Measurements from ENCODE around the gene COQ5. TPM values are rescaled to one million over a fixed set of nuclear protein-coding genes. Genes with fewer than 3 reads are reported as not detected.

COQ5 gene
- total RNA-seq, 1 donor from 2014 or later: 16.2 TPM

- no peaks in the 10 kb centered on the region for H3K9me3 Mint-ChIP-seq (ENCODE audit: low read depth)
- H3K27ac Mint-ChIP-seq (ENCODE audit: unreplicated experiment): peak overlapping the region; percentile 97
- peaks cover 10% of the 10 kb centered on the region for H3K36me3 Mint-ChIP-seq (ENCODE audit: low read depth)
- DNase-seq (ENCODE audit: low spot score): no peak
- no peak for TF ChIP-seq CTCF (IDR thresholded peaks at IDR 0.05)
- H3K4me1 Mint-ChIP-seq (ENCODE audit: low read depth): peaks cover 35% of the 10 kb centered on the region
- no peak overlapping the region for H3K4me3 Mint-ChIP-seq (ENCODE audit: unreplicated experiment)
- no peaks in the 10 kb centered on the region for H3K27me3 Mint-ChIP-seq (ENCODE audit: low read depth)
Observed at GRCh38 chr12:120467439-120467838, 61.5 kb downstream of the COQ5 start.

- H3K9me3 Mint-ChIP-seq (ENCODE audit: low read depth): no peaks in the 10 kb centered on the region
- H3K4me1 Mint-ChIP-seq (ENCODE audit: low read depth): peaks cover 35% of the 10 kb centered on the region
- TF ChIP-seq CTCF (IDR thresholded peaks at IDR 0.05): peak; percentile 81
- H3K27me3 Mint-ChIP-seq (ENCODE audit: low read depth): no peaks in the 10 kb centered on the region
- DNase-seq (ENCODE audit: low spot score): no peak
- H3K36me3 Mint-ChIP-seq (ENCODE audit: low read depth): peaks cover 12% of the 10 kb centered on the region
- H3K4me3 Mint-ChIP-seq (ENCODE audit: unreplicated experiment): no peak overlapping the region
- H3K27ac Mint-ChIP-seq (ENCODE audit: unreplicated experiment): no peak overlapping the region
Observed at GRCh38 chr12:120466560-120467315, 62.2 kb downstream of the COQ5 start.

GRCh38 chr12:120465756-120466155 is 63.2 kb downstream of the COQ5 start:
- peak overlapping the region; percentile 9 for H3K27ac Mint-ChIP-seq (ENCODE audit: unreplicated experiment)
- H3K27me3 Mint-ChIP-seq (ENCODE audit: low read depth): no peaks in the 10 kb centered on the region
- peaks cover 29% of the 10 kb centered on the region for H3K4me1 Mint-ChIP-seq (ENCODE audit: low read depth)
- no peak for TF ChIP-seq CTCF (IDR thresholded peaks at IDR 0.05)
- H3K4me3 Mint-ChIP-seq (ENCODE audit: unreplicated experiment): no peak overlapping the region
- no peak for DNase-seq (ENCODE audit: low spot score)
- H3K9me3 Mint-ChIP-seq (ENCODE audit: low read depth): no peaks in the 10 kb centered on the region
- H3K36me3 Mint-ChIP-seq (ENCODE audit: low read depth): peaks cover 12% of the 10 kb centered on the region

GRCh38 chr12:120463712-120464111 is 65.2 kb downstream of the COQ5 start:
- no peaks in the 10 kb centered on the region for H3K27me3 Mint-ChIP-seq (ENCODE audit: low read depth)
- H3K9me3 Mint-ChIP-seq (ENCODE audit: low read depth): no peaks in the 10 kb centered on the region
- peaks cover 22% of the 10 kb centered on the region for H3K4me1 Mint-ChIP-seq (ENCODE audit: low read depth)
- DNase-seq (ENCODE audit: low spot score): no peak
- H3K4me3 Mint-ChIP-seq (ENCODE audit: unreplicated experiment): no peak overlapping the region
- no peak for TF ChIP-seq CTCF (IDR thresholded peaks at IDR 0.05)
- peaks cover 18% of the 10 kb centered on the region for H3K36me3 Mint-ChIP-seq (ENCODE audit: low read depth)
- no peak overlapping the region for H3K27ac Mint-ChIP-seq (ENCODE audit: unreplicated experiment)

GRCh38 chr12:120462099-120462640 is 66.8 kb downstream of the COQ5 start:
- H3K9me3 Mint-ChIP-seq (ENCODE audit: low read depth): no peaks in the 10 kb centered on the region
- peaks cover 11% of the 10 kb centered on the region for H3K4me1 Mint-ChIP-seq (ENCODE audit: low read depth)
- DNase-seq (ENCODE audit: low spot score): no peak
- H3K36me3 Mint-ChIP-seq (ENCODE audit: low read depth): peaks cover 21% of the 10 kb centered on the region
- no peaks in the 10 kb centered on the region for H3K27me3 Mint-ChIP-seq (ENCODE audit: low read depth)
- H3K27ac Mint-ChIP-seq (ENCODE audit: unreplicated experiment): no peak overlapping the region
- no peak for TF ChIP-seq CTCF (IDR thresholded peaks at IDR 0.05)
- no peak overlapping the region for H3K4me3 Mint-ChIP-seq (ENCODE audit: unreplicated experiment)
